GM12875 (cell line): Measurements from ENCODE around the gene OSCAR.

Experiments
- H3K4me3 ChIP-seq: one replicate; pipeline ENCODE4 v1.5.1; 2011; ENCODE audit warnings: low read depth, low read length, control low read depth
- CTCF ChIP-seq: IDR thresholded peaks from 2 replicates; pipeline ENCODE4 v1.5.1; 2011; ENCODE audit warnings: low read depth, mild to moderate bottlenecking, control low read depth, inconsistent platforms, low read length, moderate library complexity, borderline replicate concordance; ENCODE audit not compliant: insufficient read depth

The OSCAR gene

DNA sequence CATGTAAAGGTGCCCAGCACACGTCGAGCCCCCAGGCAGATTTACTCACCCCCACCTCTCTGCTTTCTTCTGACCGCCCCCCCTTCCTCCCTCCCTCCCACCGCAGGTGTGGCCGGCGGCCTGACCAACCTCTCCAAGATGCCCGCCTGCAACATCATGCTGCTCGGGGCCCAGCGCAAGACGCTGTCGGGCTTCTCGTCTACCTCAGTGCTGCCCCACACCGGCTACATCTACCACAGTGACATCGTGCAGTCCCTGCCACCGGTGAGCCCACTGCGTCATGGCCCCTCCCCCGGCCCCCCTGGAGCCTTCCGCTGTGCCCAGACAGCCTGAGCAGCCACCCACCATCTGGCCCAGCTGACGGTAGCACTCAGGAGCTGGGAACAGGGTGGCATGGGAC lies 23.8 kb upstream of the OSCAR start:
- no peak for TF ChIP-seq CTCF
- H3K4me3 ChIP-seq: no peak overlapping the region

GRCh38 chr19:54123682-54124081 lies 23.1 kb upstream of the OSCAR start:
- TF ChIP-seq CTCF: no peak
- no peak overlapping the region for H3K4me3 ChIP-seq

DNA sequence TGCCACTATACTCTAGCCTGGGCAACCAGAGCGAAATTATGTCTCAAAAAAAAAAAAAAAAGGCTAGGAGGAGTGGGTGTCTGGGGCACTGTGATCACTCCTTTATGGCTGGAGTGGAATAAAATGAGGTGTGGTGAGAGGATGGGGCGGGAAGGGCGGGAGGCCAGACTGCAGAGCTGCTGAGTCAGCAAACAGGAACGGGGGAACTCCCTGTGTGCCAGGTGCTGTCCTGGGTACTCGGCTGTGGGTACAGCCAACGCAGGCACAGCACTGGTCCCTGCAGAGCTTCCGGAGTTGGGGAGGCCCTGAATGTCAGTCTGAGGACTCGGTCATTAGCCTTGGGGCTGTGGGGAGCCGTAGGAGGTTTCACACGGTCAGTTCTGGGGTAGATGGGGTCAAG lies 20.7 kb upstream of the OSCAR start:
- no peak overlapping the region for H3K4me3 ChIP-seq
- no peak for TF ChIP-seq CTCF

GRCh38 chr19:54115109-54116063 lies 14.8 kb upstream of the OSCAR start, which contains the start of the genes PRPF31 and TFPT:
Gene PRPF31, plus strand, starts transcription at chr19:54115754. Its CDS starts 2,525 bp downstream, at chr19:54118279.
Gene TFPT, minus strand, starts transcription at chr19:54115657. Its CDS starts 388 bp downstream, at chr19:54115269.
- peak within 1 kb of the TSS; percentile 72 for H3K4me3 ChIP-seq
- TF ChIP-seq CTCF: no peak

DNA sequence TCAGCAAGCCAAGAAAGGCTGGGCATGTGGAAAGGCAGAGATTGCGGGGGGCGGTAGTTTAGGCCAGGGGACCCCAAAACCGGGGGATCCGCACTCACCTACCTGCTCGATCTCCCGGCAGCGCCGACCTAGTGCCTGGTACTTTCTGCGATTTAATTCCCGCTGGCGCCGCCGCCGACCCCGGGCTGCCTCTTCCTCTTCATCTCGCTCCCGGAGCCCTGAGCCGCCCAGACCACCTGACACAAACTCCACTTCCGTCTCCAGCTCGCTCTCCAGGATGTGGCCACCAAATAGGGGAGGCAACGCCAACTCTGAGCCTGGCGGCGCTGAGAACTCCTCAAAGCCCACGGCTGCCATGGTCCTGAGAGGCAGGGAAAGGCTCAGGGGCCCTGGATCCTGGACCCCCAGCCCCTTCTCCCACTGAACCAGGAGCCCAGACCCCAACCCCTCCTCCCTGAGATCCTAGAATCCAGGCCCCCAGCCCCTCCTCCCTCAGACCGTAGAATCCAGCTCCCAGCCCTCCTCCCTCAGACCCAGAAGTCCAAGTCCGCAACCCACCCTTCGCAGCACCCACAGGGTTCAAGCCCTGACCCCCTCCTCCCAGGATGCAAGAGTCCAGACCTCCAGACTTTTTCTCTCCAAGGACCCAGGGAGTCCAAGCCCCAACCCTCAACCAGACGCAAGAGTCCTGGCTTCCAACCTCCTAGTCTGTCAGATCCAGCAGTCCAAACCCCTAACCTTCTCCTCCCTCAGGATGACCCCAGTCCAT lies 13.9 kb upstream of the OSCAR start:
- TF ChIP-seq CTCF: no peak
- peak overlapping the region; percentile 72 for H3K4me3 ChIP-seq

DNA sequence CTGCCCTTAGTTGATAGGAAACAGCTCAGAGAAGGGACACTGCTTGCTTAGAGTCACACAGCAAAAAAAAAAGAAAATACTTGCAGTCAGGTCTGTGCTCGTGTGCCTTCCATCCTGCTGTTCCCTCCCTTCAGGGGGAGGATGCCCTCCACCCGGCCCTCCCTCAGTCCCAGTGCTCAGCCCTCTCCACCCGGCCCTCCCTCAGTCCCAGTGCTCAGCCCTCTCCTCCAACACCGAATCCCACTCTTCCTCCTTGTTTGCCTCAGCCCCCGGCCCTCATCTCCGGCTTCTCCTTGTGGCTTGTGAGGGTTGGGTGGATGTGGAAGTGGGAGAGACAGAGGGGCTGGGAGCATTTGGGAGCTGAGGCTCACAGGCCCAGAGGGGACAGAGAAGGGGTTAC lies 9.0 kb upstream of the OSCAR start:
- no peak for TF ChIP-seq CTCF
- no peak overlapping the region for H3K4me3 ChIP-seq
